ENCODE data around the gene PEX14.

Gene PEX14

GRCh38 chr1:10662824-10663677 is 188.3 kb downstream of the PEX14 start:
- DNase-seq (ENCODE audit: low read depth in 2 of 3, low spot score in 1 of 3): no peak

- no peak for DNase-seq (ENCODE audit: low read depth in 2 of 3, low spot score in 1 of 3)
Observed at GRCh38 chr1:10663678-10664035, 188.9 kb downstream of the PEX14 start.

- no peak for DNase-seq (ENCODE audit: low read depth in 2 of 3, low spot score in 1 of 3)
Observed at GRCh38 chr1:10664251-10664650, 189.5 kb downstream of the PEX14 start.

- DNase-seq (ENCODE audit: low read depth in 2 of 3, low spot score in 1 of 3): no peak
Observed at GRCh38 chr1:10665226-10665625, 190.5 kb downstream of the PEX14 start.

GRCh38 chr1:10665930-10666850 is 191.4 kb downstream of the PEX14 start:
- DNase-seq (ENCODE audit: low read depth in 2 of 3, low spot score in 1 of 3): no peak

- no peak for DNase-seq (ENCODE audit: low read depth in 2 of 3, low spot score in 1 of 3)
Observed at GRCh38 chr1:10667861-10668761, 193.4 kb downstream of the PEX14 start.

GRCh38 chr1:10669570-10669969 is 194.8 kb downstream of the PEX14 start:
- DNase-seq (ENCODE audit: low read depth in 2 of 3, low spot score in 1 of 3): no peak

- DNase-seq (ENCODE audit: low read depth in 2 of 3, low spot score in 1 of 3): no peak
Observed at GRCh38 chr1:10670190-10670589, 195.4 kb downstream of the PEX14 start.

GRCh38 chr1:10671090-10671489 is 196.3 kb downstream of the PEX14 start:
- DNase-seq (ENCODE audit: low read depth in 2 of 3, low spot score in 1 of 3): no peak

GRCh38 chr1:10671622-10672342 is 197.0 kb downstream of the PEX14 start:
- DNase-seq (ENCODE audit: low read depth in 2 of 3, low spot score in 1 of 3): no peak

GRCh38 chr1:10672343-10673050 is 197.7 kb downstream of the PEX14 start:
- DNase-seq (ENCODE audit: low read depth in 2 of 3, low spot score in 1 of 3): no peak

GRCh38 chr1:10673109-10673711 is 198.5 kb downstream of the PEX14 start:
- DNase-seq (ENCODE audit: low read depth in 2 of 3, low spot score in 1 of 3): no peak

GRCh38 chr1:10674222-10674621 is 199.5 kb downstream of the PEX14 start:
- no peak for DNase-seq (ENCODE audit: low read depth in 2 of 3, low spot score in 1 of 3)

GRCh38 chr1:10674700-10675609 is 200.2 kb downstream of the PEX14 start:
- no peak for DNase-seq (ENCODE audit: low read depth in 2 of 3, low spot score in 1 of 3)

- DNase-seq (ENCODE audit: low read depth in 2 of 3, low spot score in 1 of 3): no peak
Observed at GRCh38 chr1:10675813-10676212, 201.1 kb downstream of the PEX14 start.

- no peak for DNase-seq (ENCODE audit: low read depth in 2 of 3, low spot score in 1 of 3)
Observed at GRCh38 chr1:10676963-10677362, 202.2 kb downstream of the PEX14 start.

GRCh38 chr1:10677491-10678391 is 203.0 kb downstream of the PEX14 start:
- DNase-seq (ENCODE audit: low read depth in 2 of 3, low spot score in 1 of 3): no peak
